AML-193 (cell line): ENCODE data around the gene PDK2.
A peak's percentile ranks its signal among the peaks of the same experiment; 100 is the strongest.
"Not testable (repeated sequence)": the region's sequence is repeated elsewhere in the genome, so short reads cannot be mapped to it uniquely, and the experiment has no call there.

Source experiments
- DNase-seq, 2 experiments: peaks; one replicate each; lab custom pipeline; 2025; lab: John Stamatoyannopoulos, UW

Gene PDK2

DNA sequence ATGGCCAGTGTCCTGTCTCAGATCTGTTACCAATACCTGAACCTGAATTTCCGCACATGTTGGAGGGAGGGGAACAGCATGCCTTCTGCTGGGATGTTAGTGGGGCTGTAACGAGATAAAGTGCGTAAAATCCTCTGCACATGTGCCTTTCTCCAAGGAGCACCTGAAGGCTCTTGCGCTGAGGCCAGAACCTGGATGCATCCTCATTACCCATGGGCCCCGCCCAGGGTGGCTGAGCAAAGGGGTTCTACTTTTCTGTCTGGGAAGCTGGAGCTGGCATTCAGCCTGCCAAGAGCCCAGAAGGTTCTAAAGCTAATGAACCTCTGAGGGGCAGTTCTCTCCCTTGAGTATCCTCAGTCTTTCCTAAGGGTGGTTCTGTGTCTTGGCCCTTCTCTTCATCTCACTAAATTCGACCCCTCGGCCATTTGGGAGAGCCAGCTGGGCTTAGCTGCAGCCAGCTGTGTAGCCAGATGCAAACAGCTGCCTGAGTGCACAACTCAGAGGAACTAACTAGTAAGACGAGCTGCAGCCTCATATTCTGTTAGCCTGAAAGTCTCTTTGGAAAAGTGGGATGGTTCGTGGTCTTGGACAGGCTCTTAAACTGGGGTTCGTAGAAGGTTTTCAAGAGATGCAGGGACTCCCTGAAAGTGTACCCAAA is 36.7 kb upstream of the PDK2 start:
- no peak for DNase-seq

DNA sequence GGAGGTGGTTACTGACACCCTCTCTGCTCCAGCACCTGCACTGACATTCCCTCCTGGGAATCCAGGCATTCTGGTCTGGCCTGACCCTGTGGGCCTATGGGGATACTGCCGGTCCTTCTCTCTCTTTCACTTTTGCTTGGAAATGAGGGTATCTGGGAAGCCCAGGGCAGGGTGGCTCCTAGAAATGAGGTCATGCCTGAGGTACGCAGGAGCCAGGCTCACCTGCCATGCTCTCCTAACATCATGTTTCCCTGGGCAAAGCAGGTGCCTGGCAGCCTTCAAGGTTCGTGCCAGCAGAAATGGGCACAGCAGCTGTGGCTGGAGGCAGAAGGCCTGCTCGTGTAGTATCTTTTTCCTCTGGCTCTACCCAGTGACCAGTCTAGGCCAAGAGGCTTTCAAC is 35.9 kb upstream of the PDK2 start:
- DNase-seq = no peak

DNA sequence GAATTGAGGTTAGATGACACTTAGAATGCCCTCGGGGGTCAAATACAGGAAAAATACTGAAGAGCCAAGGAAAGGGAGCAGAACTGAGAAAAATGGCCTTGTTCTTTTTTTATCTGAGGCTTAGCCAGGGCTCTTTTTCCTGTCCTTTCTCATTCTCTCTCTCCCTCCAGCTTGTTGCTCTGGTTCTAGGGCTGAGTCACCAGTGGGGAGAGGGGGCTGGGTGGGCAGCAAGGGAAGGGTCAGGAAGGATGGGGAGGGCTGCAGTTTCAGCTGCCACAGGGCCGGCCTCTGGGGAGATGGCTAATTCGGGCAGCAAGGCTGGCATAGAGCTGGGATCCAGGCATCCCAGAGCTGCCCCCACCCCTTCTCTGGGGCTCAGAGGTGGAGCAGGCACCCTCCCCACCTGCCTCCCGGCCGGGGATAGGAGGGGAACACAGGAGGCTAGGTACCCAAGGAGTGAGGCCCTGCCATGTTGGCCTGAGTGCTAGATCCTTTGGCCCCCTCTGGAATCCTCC is 35.3 kb upstream of the PDK2 start:
- no peak for DNase-seq

DNA sequence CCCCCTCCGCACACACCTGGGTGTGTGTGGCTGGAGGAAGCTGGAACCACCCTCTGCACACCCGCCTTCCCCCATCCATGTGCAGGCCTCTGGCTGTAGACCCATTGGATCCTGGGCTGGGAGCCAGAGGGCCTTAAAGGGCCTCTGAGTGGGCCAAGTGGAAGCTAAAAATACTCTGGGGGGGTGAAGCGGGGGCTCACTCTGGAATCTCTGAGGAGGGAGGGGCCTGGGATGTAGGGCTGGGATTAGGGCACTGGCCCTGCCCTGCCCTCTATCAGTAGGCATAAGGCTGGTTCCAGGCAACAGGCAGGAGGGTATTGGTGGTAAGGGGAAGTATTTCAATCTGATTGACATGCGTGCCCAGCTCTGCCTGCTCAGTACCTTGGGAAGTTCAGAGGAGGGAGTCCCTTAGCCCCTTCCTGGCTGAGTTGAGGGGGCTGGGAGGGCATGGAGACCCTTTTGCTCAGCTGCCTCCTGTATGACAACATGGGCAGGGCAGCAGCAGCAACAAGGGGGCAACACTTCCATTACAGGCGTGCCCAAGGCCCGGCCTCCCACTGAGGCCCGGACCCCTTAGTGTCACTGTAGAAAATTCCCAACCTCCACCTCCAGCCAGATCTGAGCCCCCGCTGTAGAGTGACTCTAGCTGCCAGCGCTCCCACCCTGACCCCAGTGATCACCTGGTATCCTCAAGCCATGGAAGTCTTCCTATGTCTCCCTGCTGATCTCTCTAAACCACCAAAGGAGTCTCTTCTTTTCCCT is 34.0 kb upstream of the PDK2 start:
- no peak for DNase-seq

DNA sequence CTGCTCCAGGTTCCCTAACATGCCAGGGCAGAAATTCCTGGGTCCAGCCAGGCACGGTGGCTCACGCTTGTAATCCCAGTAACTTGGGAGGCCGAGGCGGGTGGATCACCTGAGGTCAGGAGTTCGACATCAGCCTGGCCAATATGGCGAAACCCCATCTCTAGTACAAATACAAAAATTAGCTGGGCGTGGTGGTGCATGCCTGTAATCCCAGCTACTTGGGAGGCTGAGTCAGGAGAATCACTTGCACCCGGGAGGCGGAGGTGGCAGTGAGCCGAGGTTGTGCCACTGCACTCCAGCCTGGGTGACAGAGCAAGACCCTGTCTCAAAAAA is 33.5 kb upstream of the PDK2 start:
- not testable (repeated sequence) for DNase-seq

DNA sequence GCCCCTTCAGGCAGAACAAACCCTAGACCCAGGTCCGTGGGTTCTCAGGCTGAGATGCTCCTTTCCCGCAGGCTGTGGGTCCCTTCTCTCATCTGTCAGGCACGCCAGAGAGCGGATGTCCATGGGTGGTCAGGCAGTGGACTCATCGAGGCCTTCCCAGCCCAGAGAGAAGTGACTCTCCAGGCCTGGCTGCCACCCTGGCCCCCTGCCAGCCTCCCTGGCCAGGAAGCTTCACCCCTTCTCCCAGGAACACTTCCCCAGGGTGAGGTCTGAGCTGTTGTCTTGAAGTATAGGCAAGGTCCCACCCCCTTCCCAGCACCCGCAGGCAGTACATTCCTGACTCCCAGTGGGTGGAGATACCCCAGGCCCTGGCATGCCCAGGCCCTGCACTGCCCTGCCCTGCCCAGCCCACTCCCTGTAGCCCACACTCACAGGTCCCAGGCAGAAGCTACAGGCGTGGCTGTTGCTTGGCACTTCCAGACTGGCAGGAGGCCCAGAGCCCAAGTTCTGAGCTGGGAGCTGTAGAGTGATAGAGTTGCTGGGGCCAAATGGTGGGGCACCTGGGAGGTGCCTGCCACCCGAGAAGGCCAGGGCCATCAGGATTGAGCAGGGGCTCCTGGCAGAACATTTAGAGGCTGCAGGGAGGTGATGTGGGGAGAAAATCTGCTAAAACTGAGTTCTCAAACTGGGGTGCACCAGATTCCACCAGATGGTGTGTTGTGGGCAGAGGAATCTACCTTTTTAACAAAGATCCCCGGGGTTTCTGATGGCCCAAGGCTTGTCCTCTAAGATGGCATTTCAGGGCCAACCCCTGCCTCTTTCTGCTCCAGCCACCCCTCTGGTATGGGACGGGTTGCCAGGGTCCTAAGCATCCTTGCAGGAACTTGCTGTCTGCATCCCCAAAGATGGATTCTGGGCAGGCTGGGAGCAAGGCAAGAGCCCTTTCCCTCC is 32.6 kb upstream of the PDK2 start:
- no peak for DNase-seq

DNA sequence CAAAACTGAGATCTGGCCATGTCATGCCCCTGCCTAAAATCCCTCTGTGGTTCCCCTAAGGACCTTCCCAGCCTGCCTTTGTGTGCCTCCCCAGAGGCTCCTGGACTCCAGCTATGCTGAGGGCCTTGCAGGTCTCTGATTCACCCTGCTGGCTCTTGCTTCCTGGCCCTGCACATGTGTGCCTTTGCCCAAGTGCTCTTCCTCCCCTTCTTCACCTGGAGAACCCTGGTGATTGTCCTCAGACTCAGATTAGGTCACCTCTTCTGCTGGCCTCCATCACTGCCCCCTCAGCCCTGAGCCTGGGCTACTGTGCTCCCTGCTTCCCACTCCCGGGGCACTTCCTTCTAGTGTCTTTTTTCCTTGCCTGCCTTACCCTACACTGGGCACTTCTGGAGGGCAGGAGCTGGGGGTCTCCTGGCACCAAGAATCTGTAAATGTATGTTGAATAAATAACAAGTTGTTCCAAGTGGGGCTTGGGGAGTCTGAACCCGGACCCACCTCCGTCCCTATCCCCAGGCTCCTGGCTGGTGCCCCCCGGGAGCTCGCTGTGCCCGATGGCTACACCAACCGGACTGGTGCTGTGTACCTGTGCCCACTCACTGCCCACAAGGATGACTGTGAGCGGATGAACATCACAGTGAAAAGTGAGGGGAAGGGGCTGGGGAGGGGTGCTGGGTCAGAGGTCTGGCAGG is 31.4 kb upstream of the PDK2 start:
- no peak for DNase-seq

DNA sequence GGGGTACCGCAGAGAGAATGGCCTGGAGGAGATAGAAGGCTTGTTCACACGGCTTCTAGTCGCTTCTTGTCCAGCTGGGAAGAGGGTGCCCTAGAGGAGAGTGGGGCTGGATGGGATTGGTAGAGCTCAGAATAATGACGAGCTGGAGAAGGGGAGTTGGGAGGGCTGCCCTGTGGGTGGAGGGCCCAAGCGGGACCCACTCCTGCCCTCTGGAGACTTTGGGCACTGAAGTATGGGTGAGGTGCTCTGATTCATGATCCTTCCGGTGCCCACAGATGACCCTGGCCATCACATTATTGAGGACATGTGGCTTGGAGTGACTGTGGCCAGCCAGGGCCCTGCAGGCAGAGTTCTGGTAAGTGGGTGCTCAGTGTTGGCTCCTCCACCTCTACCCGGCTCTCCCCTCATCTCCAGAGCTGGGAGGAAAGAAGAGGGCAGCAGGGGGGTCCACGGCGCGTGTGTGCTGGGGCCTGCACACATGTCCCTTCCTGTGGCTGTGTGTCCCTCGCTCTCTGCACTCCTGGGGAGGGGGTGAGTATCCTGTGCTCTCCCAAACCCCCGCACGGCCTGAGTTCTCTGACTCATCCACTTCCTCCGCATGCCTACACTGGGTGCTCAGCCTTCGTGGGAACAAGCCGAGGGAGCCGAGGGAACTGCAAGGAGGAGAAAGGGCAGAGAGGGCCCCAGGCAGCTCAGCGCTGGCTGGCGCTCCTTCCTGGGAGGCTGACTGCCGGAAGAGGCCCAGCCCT is 30.7 kb upstream of the PDK2 start:
- DNase-seq = peak in 1 of 2 experiments; percentile 9

DNA sequence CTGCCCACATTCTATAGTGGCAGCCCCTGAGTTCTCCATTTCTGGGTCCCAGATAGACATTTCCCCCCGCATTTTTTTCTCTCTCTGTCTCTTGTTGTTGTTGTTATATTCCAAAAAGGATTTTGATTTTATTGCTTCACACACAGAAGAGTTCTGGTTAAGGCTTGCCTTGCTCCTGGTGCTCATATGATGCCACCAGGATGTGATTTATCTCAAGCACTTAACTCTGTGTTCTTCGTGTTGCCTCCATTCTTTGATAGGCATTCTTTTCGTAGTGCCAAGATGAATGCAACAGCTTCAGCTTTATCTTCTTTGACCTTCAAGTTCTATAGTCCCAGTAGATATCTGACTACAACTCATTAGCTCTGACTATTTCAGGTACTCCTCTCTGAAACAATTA is 30.1 kb upstream of the PDK2 start:
- no peak for DNase-seq

DNA sequence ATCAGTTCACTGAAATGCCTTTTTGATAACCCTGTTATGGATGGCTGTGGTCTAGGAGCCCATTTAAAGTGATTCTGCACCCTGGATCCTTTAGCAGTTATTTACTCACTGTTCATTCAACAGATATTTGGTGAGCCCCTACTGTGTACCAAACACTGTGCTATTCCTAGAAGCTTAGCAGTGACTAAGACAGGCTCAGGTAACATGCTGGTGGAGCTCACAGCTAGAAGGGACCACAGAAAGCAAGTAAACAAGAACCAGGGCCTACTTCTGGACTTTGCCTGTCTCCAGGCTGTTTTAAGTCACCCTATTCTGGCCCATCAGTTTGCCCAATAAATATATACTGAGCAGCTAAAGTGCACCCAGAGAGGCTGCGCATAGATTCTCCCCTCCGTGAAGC is 28.2 kb upstream of the PDK2 start:
- no peak for DNase-seq

DNA sequence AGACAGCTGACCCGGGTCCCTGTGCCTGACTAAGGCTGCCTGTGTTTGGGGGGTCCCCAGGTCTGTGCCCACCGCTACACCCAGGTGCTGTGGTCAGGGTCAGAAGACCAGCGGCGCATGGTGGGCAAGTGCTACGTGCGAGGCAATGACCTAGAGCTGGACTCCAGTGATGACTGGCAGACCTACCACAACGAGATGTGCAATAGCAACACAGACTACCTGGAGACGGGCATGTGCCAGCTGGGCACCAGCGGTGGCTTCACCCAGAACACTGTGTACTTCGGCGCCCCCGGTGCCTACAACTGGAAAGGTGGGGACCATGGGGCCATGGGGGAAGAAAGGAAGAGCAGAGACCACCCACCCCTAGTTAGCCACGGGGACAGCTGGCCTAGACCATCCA is 27.2 kb upstream of the PDK2 start:
- DNase-seq = no peak

DNA sequence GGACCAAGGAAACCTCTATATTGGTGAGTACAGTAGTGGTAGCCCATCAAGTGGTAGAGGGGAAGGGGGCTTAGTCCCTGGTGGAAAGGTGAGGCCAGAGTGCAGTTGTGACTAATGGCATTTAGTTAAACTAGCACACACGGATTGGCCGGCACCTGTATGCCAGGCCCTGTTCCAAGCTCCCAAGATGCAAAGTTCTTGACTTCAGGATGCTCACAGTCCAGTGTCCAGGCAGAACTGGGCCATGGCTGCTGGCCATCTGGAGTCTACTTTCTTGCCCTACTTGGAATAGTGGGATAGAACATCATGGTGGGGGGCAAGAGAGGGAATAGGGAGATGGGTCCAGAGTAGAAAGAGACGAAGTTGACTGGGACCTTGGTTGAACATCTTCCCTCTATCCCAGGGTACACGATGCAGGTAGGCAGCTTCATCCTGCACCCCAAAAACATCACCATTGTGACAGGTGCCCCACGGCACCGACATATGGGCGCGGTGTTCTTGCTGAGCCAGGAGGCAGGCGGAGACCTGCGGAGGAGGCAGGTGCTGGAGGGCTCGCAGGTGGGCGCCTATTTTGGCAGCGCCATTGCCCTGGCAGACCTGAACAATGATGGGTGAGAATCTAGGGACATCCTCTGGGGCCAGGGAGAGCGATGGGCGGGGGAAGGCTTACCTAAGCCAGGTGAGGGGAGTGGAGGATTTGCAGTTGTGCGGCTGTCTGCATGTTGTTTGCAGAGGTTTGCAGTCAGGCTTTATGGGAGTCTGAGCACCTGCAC is 24.1 kb upstream of the PDK2 start:
- no peak for DNase-seq

DNA sequence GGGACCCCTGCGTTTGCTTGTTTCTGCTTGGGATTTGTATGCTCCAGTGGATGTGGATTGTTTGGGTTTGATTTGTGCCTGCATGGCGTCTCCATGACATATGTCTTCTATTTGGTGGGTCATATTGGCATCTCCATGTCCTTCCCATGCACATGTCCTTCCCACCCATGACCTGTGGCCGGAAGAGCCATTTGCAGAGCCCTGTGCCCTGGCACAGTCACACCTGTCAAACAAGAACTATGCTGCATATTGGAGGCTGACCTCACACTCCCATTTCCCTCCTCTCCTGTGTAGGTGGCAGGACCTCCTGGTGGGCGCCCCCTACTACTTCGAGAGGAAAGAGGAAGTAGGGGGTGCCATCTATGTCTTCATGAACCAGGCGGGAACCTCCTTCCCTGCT is 23.5 kb upstream of the PDK2 start:
- no peak for DNase-seq

DNA sequence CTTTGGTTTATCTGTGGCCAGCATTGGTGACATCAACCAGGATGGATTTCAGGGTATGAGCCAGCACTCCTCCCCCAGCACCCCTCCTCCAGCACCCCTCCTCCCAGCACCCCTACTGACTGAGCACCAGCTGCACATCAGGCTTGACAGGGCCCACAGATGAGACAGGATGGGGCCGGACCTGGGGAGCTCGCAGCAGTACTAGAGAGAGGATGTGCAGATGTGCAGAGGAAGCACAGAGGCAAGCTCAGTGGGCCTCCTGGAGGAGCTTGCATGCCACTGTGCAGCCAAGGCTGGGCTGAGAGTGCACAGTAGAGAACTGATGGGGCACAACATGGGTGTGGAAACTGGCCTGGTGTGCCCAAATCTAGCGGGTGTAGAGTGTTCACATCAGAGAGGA is 23.0 kb upstream of the PDK2 start:
- DNase-seq = no peak

DNA sequence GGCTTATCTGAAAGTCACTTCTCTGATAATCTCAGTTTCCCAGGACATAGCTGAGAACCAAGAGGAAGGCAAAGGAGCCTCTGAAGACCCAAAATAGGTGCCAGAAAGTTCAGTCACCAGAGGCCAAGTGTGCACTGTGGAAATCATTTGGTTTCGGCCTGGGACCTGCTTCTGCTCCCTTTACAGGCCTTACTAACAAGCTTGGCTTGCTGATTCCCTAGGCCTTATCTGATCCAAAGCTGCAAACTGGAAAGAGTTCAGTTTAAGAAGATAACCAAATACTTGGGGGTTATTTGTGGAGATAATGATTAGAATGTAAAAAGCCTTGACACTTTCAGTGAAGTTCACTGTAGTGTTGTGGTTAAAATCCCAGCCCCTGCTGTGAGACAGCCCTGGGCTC is 22.2 kb upstream of the PDK2 start:
- no peak for DNase-seq

DNA sequence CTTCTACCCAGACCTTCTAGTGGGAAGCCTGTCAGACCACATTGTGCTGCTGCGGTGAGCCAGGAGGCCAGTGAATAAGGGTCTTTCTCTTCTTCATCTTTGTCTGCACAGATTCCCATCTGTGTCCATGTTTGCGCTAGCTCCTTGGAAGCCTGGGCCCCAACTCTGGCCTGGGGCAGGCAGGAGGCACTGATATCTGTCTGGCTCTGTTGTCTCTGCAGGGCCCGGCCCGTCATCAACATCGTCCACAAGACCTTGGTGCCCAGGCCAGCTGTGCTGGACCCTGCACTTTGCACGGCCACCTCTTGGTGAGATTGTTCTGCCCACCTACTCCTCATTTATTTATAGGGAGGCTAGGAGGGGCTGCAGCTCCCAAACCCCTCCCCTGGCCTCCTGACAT is 20.9 kb upstream of the PDK2 start:
- no peak for DNase-seq

DNA sequence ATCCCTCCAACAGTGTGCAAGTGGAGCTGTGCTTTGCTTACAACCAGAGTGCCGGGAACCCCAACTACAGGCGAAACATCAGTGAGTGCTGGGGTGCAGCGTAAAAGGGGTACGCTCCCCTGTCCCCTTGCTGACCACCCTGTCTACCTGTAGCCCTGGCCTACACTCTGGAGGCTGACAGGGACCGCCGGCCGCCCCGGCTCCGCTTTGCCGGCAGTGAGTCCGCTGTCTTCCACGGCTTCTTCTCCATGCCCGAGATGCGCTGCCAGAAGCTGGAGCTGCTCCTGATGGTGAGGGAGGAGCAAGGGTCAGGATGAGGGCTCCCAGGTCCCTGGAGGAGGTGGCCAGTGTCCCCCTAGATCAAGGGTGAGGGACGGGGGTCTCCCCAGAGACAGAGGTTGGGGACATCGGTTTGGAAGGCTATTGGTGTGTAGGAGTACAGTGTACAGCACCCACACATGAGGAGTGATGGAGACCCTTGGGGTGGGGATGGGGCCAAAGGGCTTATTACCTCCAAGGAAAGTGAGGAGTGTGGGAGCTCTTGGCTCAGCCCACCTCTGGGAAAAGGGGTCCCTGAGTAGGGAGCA is 19.6 kb upstream of the PDK2 start:
- DNase-seq = no peak

DNA sequence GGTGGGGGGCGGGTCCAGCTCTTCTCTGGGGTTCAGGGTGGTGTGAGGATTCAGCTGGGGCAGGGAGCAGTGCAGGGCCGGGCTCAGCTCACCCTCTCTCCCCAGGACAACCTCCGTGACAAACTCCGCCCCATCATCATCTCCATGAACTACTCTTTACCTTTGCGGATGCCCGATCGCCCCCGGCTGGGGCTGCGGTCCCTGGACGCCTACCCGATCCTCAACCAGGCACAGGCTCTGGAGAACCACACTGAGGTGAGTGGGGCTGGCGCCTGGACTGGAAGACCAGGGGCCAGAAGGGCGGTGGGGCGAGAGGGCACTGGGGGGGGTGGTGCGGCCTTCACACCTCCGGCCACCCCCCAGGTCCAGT is 18.9 kb upstream of the PDK2 start:
- DNase-seq = no peak

DNA sequence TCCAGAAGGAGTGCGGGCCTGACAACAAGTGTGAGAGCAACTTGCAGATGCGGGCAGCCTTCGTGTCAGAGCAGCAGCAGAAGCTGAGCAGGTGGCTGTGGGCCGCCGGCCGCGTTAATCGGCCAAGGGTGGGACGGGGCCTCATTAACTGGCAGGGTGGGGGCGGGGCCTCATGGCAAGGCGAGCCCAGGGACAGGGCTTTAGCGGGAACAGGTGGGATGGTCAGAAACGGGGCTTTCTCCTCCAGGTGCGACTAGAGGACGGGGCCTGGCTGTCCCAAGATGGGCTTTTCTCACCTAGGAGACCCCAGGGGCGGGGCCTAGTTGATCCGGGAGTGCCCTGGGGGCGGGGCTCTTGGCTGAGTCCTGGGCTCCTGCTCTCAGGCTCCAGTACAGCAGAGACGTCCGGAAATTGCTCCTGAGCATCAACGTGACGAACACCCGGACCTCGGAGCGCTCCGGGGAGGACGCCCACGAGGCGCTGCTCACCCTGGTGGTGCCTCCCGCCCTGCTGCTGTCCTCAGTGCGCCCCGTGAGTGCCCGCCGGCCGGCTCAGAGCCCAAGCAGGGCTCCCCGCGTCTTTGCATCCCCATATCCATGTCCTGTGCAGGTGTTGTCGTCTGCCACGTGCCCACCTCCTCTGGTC is 18.4 kb upstream of the PDK2 start:
- DNase-seq = no peak

DNA sequence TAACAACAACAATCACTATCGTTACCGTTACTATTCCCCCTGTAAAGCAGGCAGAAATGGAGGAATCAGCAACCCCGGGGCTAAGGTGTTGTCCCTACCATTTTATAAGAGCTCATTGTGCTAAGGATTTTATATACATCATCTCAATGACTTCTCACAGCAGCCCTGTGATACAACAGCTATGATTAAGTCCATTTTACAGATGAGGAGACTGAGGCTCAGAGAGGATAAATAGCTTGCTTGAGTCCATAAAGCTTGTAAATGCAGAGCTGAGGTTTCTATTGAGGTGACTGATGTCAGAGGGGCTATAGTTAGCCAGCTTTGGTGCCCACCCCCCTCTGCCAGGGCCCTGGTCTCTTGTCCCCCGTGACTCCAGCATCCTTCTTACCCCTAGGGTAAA is 16.7 kb upstream of the PDK2 start:
- DNase-seq = no peak
